ENCODE data around the gene EXOC3. TPM values are rescaled to one million over a fixed set of nuclear protein-coding genes. Genes with fewer than 3 reads are reported as not detected.

EXOC3 gene
- total RNA-seq, 4 donors from 2014 or later = 39.1 to 54.6 (median 42.8) TPM

GRCh38 chr5:459562-460272 is 16.7 kb downstream of the EXOC3 start:
- peaks cover 6 to 98% (median 36%) of the 10 kb centered on the region in 3 donors for H3K36me3 ChIP-seq
- H3K4me3 ChIP-seq = no peak overlapping the region
- TF ChIP-seq, protein P1, sequence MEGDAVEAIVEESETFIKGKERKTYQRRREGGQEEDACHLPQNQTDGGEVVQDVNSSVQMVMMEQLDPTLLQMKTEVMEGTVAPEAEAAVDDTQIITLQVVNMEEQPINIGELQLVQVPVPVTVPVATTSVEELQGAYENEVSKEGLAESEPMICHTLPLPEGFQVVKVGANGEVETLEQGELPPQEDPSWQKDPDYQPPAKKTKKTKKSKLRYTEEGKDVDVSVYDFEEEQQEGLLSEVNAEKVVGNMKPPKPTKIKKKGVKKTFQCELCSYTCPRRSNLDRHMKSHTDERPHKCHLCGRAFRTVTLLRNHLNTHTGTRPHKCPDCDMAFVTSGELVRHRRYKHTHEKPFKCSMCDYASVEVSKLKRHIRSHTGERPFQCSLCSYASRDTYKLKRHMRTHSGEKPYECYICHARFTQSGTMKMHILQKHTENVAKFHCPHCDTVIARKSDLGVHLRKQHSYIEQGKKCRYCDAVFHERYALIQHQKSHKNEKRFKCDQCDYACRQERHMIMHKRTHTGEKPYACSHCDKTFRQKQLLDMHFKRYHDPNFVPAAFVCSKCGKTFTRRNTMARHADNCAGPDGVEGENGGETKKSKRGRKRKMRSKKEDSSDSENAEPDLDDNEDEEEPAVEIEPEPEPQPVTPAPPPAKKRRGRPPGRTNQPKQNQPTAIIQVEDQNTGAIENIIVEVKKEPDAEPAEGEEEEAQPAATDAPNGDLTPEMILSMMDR (IDR thresholded peaks at IDR 0.05) = no peak
- TF ChIP-seq POLR2A (IDR thresholded peaks at IDR 0.05) = no peak
- no peaks in the 10 kb centered on the region for H3K9me3 ChIP-seq
- peak overlapping the region in 3 of 4 donors; percentile 22 to 78 (median 26) for H3K27ac ChIP-seq
- H3K4me1 ChIP-seq = peaks cover 7 to 52% (median 9%) of the 10 kb centered on the region in 3 donors
- DNase-seq = no peak
- intact Hi-C loops (cut with DNase I) = no loop called here
- H3K27me3 ChIP-seq = no peaks in the 10 kb centered on the region
- 87 to 89% methylated on average over 16 to 18 of the region's 24 CpGs for WGBS, 2 donors

DNA sequence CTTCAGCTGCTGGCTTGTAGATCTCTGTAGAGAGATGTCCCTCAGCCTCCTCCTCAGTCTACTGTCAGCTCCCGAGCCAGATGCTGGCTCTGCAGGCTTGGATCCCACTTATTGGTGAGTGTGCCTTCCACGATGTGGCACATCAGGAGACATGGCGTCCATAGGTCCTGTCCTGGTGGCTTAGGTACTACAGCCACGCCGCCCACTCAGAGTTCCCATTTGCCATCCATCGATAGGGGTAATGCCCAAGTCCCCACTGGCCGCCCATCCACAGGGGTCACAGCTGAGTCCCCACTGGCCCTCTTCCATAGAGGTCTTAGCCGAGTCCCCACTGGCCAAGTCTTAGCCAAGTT is 17.3 kb downstream of the EXOC3 start:
- intact Hi-C loops (cut with DNase I) = no loop called here
- 79 to 97% methylated on average over 7 to 8 of the region's 8 CpGs for WGBS, 2 donors

DNA sequence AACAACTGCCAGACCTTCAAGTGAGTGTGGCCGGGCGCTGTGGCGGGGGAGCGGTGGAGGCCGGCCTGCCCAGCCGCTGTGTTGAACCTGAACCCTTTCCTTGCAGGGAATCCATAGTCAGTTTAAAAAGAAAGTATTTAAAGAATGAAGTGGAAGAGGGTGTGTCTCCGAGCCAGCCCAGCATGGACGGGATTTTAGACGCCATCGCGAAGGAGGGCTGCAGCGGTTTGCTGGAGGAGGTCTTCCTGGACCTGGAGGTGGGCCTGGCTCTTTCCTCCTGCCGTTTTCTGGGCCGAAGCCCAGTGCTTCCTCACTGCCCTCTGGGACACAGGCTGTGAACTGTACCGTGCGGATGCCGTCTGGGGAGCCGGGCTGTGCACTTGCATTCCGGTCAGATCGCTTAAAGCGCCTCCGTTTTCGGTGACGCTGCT is 19.1 kb downstream of the EXOC3 start:
- Histone ChIP-seq H3K36me3 (peaks cover 6 to 99% (median 51%) of the 10 kb centered on the region in 3 donors), H3K9me3 (no peaks in the 10 kb centered on the region), H3K4me1 (peaks cover 6 to 28% (median 7%) of the 10 kb centered on the region in 3 donors), H3K27me3 (no peaks in the 10 kb centered on the region), H3K4me3 (no peak overlapping the region), H3K27ac (no peak overlapping the region)
- DNase-seq = no peak
- 94 to 98% methylated on average over 24 of the region's 24 CpGs for WGBS, 2 donors
- intact Hi-C loops (cut with DNase I) = no loop called here
- TF ChIP-seq, protein P1 (IDR thresholded peaks at IDR 0.05) = no peak
- TF ChIP-seq POLR2A (IDR thresholded peaks at IDR 0.05) = no peak

More for the DNA sequence above, 17.3 kb downstream of the EXOC3 start:
- Histone ChIP-seq H3K9me3 (no peaks in the 10 kb centered on the region), H3K36me3 (peaks cover 6 to 98% (median 41%) of the 10 kb centered on the region in 3 donors), H3K27me3 (no peaks in the 10 kb centered on the region), H3K4me1 (peaks cover 6 to 46% (median 7%) of the 10 kb centered on the region in 3 donors), H3K4me3 (no peak overlapping the region), H3K27ac (no peak overlapping the region)
- TF ChIP-seq POLR2A (IDR thresholded peaks at IDR 0.05) = no peak
- TF ChIP-seq, protein P1 (IDR thresholded peaks at IDR 0.05) = no peak
- DNase-seq = no peak

GRCh38 chr5:463301-463700 is 20.3 kb downstream of the EXOC3 start:
- WGBS, 2 donors = 62 to 67% methylated on average over 7 of the region's 7 CpGs

DNA sequence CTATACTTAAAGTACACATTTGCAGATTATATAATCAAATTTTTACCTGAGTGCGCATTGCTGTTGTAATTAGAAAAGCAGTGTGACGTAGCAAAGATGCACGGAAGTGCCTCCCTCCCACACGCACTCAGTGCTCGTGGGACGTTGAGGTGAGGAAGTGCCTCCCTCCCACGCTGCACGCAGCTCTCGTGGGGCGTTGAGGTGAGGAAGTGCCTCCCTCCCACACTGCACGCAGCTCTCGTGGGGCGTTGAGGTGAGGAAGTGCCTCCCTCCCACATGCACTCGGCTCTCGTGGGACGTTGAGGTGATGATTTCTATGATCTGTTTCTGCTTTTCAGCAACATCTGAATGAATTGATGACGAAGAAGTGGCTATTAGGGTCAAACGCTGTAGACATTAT is 21.0 kb downstream of the EXOC3 start:
- WGBS, 2 donors = 74 to 78% methylated on average over 18 of the region's 18 CpGs
- Histone ChIP-seq H3K27ac (no peak overlapping the region), H3K27me3 (no peaks in the 10 kb centered on the region), H3K9me3 (no peaks in the 10 kb centered on the region), H3K36me3 (peaks cover 6 to 89% (median 46%) of the 10 kb centered on the region in 3 donors), H3K4me3 (no peak overlapping the region), H3K4me1 (peaks cover 0 to 9% (median 0%) of the 10 kb centered on the region in 3 donors)
- DNase-seq = no peak
- intact Hi-C loops (cut with DNase I) = no loop called here
- TF ChIP-seq, protein P1 (IDR thresholded peaks at IDR 0.05) = no peak
- TF ChIP-seq POLR2A (IDR thresholded peaks at IDR 0.05) = no peak

More at GRCh38 chr5:463301-463700, 20.3 kb downstream of the EXOC3 start:
- intact Hi-C loops (cut with DNase I) = no loop called here
- Histone ChIP-seq H3K9me3 (no peaks in the 10 kb centered on the region), H3K4me3 (no peak overlapping the region), H3K27me3 (no peaks in the 10 kb centered on the region), H3K27ac (no peak overlapping the region), H3K36me3 (peaks cover 6 to 89% (median 46%) of the 10 kb centered on the region in 3 donors), H3K4me1 (peaks cover 5 to 16% (median 5%) of the 10 kb centered on the region in 3 donors)
- no peak for DNase-seq
- TF ChIP-seq, protein P1 (IDR thresholded peaks at IDR 0.05) = no peak
- TF ChIP-seq POLR2A (IDR thresholded peaks at IDR 0.05) = no peak
